NCI-H1105 treated with DMSO at 0.1 percent for 48 hours (cell line): Measurements from ENCODE around the gene ARID5B.

Experiments
- DNase-seq: peaks from one replicate; lab custom pipeline; 2025; lab: John Stamatoyannopoulos, UW

The ARID5B gene

DNA sequence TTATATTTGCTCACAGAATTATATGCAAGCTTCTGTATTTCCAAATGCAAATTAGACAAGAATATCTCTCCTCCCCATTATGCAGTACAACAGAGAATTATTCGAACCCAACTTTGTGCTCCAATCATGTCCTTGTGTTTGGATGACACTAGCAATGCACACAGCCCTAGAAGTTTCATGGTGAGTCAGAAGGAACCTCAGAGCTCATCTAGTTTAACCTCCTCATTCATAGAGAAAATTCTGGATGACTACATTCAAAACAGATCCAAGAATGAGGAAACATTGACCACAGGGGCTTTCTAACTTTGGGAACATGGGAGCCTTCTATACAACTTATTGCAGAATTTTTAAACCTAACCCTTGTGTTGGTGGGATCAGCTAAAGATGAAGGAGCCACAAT lies 12.8 kb upstream of the ARID5B start:
- DNase-seq, result no peak

DNA sequence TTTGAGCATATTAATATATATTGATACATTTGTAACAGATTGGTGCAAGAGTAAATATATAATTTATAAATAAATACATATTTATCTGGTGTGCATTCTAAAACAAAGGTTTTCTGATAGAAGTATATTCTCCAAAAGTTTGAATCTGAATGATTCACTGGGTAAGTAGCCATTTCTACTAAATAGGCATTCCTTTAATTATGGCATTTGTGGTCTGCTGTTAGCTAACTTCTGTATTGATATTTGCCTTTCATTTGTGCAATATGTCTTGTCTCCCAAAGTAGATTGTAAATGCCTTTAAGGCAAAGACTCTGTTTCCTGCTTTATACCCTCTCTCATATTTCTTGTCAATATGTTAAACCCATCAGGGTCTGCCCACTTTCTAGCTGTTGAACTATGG lies 11.1 kb upstream of the ARID5B start:
- DNase-seq, result no peak

DNA sequence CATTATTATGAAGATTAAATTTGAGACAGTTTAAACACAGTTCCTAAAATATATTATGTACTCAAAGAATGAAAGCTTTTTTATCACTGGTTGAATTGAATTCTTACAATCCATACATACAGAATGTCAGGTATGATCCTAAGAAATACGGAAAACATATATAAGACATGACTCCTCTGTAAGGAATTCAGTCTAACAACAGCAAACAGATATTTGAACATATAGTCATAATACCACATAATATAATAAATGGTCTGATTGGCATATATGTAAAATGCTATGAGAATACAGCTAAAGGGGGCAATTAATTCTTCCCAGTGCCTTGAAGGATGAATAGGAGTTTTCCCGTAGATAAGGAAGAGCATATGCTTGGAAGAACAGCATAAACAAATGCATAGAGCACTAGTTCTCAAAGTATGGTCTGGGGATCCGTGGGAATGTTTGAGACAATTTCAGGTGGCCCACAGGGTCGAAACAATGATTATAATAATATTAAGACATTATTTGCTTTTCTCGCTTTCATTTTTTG lies 10.6 kb upstream of the ARID5B start:
- no peak for DNase-seq

DNA sequence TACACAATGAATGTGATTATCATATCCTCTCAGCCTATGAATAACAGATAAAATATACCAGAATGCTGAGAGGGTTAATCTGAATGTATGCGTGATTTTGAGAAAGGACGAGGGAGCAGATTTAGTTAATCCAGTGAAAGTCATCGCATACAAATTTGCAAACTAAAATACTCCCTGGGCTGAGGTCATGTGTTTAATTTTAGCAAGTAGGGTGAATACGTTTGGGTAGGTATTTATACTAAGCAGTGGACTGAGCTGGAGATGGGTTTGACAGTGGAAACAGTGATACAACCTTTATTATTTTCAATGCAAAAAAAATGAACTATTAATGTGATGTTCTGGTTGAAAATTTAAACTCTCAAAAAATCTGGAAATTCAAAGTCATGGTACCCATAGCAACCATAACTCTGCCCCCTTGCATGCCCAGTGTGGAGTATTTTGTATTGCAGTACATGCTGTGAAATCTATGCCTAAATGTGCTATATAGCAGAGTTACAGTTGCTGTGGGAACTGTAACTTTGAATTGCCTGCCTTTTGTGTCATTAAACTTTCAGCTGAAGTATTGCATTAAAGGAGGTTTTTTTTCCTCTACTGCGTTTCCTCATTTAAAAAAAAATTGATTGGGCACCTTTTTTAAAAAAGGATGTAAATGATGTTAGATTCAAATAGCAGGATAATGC lies 9.5 kb upstream of the ARID5B start:
- no peak for DNase-seq

DNA sequence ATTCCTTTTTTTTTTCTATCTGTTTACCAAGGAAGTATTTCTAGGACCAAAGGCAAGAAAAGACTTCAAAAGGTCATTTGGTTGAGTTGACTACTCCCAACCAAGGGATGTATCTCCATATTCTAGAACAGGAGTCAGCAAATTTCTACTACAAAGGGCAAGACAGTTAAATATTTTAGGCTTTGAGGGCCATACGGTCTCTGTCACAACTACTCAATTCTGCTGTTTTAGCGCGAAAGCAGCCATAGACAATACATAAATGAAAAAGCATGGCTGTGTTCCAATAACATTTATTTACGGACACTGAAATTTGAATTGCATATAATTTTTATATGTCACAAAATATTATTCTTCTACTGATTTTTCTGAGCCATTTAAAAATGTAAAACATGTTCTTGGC lies 8.5 kb upstream of the ARID5B start:
- no peak for DNase-seq

DNA sequence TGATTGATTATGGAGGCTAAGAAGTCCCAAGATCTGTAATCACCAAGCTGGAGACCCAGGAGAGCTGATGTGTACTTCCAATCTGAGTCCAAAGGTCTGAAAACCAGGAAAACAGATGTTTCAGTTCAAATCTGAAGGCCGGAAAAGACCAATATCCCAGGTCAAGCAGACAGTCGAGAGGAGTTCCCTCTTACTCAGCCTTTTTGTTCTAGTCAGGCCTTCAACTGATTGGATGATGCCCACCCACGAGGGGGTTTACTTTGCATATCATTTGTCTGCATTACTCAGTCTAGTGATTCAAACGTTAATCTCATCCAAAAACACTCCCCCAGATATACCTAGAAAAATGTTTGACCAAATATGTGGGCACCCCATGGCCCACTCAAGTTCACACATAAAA lies 7.4 kb upstream of the ARID5B start:
- no peak for DNase-seq

DNA sequence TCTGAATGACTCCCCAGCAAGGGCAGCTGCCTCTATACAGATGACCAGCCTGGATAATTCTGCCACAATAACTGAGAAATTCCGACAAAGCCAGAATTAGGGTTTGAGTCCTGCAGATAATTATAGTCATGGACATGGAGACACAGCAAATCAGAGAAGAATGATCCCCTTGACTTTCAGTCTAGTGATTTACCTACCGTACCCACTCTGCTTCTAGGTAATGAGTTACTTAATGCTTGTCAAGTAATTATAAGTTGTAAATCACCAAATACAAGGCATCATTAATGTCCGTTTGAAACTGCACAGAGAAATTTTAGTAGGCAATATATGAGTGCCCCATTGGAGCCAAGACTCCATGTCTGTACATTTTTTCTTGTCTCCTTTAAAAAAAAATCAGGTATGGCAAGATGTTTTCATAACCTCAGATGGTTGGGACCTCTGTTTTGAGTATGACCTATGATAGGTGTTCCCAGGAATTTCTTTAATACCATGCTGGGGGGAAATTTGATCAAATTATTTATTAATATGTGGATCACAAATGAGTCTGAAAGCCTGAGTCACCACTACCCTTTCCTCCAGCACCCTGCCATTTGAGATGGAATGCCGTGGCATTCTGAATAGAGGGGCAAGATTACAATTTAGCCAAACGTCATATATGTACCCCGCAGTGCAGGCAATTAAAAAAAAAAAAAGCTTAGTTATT lies 5.5 kb upstream of the ARID5B start:
- no peak for DNase-seq

DNA sequence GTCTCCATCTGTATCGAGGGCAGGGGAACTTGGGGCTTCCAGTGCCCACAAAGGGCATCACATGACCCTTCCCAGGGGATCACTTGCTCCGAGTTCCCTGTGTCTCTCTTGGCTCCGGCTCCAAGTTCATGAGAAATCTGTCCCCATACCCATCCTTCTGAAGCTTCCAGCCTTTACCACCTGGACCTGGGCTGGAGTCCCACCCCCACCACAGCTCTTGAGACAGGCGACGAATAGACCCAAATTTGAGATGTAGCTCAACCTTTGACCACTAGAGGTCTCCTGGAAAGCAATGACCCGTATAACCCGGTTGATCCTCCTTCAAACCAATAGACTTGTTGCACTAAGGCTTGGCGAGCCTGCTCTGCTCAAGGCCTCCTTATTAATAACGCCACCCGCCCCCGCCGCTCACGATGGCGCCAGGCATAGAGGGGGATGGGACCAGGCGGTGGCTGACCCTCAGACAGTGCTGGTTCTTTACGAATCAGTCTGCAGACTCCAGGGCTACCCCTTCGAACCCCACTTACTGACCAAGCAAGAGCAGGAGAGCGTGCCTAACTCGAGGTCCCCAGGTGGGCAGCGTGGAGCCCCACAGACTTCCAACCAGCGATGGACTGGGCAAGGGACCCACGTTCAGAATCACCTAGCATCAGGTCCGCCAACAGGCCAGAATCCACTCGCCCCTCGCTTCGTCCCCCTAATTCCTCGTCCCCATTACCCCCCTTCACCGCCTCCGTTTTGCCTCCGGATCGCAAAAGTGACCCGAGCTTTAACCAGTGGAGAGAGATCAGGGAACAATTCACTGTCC lies 4.4 kb upstream of the ARID5B start:
- DNase-seq, result no peak

DNA sequence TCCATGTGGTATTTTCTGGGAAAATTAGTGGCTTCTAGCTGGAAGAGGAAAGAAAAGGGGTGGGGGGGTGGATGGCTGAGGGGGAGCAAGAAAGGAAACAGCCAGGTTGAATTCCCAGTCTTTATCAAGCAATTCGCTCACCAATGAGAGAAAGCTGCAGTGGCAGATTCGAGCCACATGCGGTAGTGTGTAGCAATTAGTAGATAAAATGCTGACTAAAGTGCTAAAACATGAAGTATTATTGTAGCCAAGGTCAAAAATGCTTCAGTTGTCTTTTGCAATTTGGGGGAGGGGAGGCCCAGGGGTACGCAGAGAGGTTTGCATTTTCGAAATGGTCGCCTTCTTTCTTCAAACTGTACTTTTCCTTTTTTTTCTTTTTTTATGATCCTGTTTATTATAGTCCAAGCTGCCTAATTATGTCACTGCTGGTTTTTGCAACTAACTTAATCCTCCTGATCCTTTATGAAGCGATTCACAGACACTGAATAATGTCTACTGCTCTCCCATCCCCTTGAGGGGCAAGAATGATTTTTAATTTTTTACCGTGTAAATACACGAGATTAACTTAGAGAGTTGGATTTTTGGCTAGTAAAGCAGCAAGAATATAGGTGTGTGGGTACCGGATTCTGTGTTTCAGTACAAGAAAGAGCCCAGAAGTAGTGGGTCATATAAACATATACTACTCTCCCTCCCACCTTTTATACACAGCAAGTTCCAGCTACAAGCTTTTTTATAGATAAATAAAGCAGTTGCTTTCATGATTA lies 3.6 kb upstream of the ARID5B start:
- no peak for DNase-seq

DNA sequence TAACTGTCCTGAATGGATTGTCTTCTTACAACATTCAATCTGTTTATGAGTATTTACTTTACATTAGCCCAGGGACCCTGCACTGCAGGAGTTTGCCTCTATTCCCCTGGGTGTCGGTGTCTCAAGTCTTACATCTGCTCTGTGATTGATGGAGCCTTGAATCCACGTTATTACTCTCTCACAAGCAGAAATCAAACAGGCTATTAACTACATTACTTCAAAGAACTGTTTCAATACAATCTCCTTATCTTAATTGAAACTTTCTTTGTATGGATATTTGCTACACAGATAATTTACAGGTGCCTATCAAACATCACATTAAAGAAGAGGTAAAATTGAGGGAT lies 3.1 kb upstream of the ARID5B start:
- DNase-seq, result no peak

DNA sequence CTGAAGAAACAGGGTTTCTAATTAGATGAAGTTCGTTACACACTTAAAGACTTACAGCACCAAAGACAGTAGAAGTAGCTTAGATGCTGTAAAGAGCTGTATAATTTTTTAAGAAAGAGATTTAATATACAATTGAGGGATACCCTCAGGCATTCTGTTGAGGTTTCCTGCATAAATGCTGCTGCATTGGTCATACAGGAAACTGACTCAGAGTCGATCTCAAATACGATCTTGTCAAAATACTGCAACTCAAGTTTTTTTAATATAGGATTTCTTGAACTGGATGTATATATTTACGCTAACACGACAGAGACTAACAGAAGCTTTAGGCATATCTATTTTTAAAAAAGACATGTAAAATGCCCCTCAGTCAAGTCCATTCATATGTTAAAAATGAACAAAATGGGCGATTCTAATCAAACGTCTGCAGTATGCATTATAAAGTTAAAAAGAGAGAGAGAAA lies 2.4 kb upstream of the ARID5B start:
- no peak for DNase-seq

DNA sequence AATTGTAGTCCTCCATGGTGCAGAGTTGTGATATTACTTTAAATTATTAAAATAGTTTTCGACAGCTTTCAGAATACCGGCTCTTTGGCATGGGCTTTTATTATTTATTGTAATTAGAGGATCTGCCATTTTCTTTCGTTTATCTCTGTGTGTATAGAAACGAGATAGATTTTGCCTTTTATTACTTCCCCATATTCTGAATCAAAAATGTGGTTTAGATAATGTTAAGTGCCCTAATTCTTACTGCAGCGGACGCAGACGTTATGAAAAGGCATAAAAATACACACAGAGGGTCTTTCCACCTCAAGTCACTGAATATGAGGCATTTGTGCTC lies 1.9 kb upstream of the ARID5B start:
- no peak for DNase-seq

DNA sequence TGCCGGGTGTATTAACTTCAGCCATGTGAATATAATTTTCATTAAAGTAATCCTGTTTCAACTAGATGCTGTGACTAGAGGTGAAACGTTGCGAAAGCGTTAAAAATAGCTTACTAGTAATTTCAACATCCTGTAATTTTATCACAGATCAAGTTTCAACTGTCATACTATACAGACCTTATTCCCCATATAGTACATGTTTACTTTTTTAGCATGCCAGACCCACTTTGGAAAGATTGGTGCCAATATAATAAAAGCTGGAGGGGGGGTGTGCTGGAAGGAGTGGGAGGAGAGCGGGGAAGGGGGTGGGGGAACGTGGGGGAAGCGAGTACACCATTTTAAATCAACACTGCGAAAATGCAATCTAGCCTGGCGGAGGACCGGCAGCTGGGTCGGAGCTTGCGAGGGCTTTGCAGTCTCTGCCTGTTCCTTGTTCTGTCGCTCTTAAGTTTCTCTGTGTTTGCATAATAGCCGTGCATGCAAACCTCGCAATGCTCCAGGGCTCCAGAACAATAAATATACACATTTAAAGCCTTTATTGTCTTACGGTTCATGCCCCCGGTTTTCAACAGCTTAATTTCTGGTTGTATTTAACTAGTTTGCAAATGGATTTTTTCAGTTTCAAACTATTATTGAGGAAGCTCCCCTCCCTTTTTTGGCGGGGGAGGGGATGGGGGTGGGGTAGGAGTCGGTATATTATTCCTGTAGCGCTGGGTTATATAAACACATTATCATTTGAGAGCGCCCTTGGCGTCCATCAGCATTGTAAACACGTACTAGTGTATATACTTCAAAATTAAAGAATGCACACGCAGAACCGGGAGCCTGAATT lies 1.3 kb upstream of the ARID5B start:
- peak; percentile 75 for DNase-seq

DNA sequence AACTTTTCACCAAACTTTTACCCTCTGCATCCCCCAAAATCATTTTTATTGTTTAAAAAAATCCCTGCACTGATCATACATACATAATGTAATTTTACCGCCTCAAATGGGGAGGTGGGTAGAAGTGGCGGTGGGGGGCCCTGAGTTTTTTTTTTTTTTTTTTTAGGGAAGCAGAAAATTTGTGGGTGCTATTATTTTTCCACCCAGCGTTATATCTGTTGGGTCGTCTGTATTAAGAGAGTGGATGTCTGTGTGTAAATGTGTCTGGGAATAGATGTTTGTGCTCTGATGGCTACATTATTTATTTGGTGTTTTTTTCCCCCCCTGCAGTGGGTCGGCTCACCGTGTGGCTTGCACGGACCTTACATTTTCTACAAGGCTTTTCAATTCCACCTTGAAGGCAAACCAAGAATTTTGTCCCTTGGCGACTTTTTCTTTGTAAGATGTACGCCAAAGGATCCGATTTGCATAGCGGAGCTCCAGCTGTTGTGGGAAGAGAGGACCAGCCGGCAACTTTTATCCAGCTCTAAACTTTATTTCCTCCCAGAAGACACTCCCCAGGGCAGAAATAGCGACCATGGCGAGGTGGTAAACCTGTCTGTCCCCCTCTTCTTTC lies 438 bp downstream of the ARID5B start:
- DNase-seq, result no peak

DNA sequence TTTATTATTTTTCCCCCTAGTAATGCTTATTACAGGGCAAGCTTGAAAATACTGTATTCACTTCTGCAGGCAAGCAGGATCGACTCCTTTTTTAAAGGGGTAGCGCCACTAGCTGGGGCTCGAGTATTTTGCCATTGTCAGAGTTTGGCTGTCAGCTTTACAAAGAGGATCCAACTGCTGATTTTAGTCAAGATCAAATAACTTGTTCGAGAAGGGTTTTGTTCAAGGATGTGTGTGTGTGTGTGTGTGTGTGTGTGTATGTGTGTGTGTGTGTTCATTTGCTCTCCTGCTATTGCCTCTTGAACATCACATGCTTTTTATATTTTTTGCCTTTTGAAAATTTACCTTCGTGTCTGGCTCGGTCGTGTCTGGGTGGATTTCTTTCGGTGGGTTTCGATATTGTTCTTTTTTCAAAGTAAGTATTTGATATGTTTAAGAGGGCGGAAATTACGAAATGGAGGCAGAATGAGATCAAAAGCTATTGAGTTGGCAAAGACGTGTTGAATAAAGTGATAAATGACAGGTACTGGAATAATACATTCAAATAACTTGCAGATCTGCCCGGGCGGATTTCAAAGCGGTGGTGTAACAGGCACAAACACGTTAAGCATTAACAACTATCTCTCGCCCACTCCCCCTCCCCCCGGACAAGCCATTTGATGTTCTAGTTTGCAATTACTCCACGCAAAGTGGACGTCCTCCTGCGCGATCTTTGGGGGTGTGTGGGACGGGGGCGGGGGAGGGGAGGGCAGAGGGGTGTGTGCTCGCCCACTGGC lies 1.1 kb downstream of the ARID5B start:
- peak; percentile 34 for DNase-seq

DNA sequence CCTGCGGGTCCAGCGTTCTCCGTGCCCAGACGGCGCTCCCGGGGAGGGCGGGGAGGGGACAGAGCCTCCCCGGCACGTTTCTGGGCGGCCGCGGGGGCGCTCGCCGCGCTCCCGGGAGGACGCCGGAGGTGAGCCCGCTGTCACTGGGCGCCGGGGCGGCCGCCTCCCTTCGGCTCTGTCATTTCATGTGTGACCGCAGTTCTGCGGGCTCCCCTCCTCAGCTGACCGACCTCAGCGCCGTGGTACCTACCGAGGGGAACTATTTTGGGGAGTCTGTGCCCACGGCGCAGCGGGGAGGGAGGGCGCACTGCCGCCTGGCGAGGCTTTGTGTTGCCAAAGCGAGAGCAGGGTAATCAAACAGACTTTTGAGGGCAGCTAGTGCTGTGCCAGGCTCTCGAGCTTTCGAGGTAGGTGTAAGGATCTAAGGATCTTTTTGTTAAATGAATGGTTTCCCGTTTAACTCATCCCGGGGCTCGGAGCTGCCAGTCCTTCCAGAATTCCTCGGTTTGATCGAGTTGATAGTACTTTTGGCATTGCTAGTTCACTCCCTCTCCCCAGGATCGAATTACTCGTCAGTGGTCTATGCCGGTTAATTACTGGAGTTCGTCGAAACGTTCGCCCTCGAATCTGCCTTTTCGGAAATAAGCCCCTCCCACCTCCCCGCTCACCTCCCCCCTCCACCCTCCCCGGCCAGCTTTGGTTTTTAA lies 1.9 kb downstream of the ARID5B start:
- DNase-seq, result peak; percentile 60

DNA sequence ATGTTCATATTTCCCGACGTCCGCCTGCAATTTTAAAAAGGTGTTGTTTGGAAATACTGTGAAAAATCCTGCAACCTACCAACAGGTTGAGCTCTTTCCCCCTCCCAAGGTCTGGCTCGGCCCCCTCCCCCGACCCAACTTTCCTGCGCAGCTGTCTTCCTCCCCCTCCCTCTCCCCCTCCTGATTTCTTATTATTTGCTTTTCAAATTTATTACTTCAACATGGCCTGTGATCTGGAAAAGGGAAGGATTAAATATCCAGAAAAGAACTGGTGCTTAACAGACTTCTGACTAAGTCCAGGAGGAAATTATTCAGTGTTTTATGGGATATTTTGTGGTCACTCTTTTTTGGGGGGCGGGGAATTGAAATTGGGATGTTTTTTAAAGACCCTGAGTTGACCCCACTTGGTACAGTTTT lies 2.4 kb downstream of the ARID5B start:
- peak; percentile 60 for DNase-seq

DNA sequence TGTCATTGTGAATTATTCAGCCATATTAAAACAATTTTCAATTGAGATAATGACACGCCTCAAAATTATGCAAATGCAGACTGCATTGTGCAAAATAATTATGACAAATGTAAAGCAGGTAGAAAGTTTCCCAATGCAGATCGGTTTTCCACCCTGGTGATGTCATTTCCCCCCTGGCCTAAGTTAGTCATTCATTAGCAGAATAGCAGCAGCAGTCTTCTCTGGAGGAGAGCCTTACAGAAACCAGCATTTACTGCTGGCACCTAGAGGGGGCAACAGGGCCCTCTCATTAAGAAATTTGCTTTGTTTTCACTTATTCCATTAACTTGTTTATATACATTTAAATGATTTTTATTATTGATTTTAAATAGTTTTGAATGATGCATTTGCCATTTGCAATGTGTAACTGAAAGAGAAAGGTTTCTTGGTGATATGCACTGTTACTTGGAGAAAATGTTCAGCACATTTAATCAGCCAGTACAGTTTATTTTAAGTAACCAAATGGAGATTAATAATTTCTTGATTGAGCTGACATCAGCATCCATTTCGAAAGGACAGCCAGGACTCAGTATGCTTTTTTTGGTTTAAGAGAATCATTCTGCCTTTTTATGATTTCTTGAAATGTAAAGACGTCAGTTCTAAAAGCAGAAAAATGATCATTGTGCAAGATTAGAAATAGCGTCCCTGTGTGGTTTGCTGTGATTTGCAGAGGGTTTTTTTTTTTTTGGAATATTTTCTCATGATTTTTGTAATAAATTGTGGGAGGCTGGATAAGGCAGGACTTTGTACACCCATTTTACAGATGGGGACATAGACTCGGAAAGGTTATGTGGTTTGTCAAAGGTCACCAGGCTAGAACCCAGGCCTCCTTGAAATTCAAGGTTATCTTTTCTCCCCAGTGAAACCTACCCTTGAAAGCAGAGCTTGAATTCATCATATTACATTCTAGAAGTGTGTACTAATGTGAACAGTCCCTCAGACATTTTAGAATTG lies 3.5 kb downstream of the ARID5B start:
- no peak for DNase-seq
